H9 (cell line): ENCODE results near the gene PPP2R2B. TPM values are rescaled to one million over a fixed set of nuclear protein-coding genes. Genes with fewer than 3 reads are reported as not detected.

Experiments used
- DNase-seq: peaks from one replicate; pipeline ENCODE4 v3.0.0-alpha.2; 2017
- H2AFZ ChIP-seq: one replicate; pipeline ENCODE4 v1.6.1; 2013; ENCODE audit warnings: mild to moderate bottlenecking, low read length, control low read depth, moderate library complexity
- H2AK5ac ChIP-seq: 2 replicates; pipeline ENCODE4 v1.6.1; 2013; ENCODE audit warnings: low read length, control low read depth, mixed read lengths; ENCODE audit not compliant: insufficient read length
- H2BK120ac ChIP-seq: one replicate; pipeline ENCODE4 v1.6.1; 2013; ENCODE audit warnings: low read depth, mild to moderate bottlenecking, low read length, control low read depth, inconsistent platforms; ENCODE audit not compliant: poor library complexity, severe bottlenecking
- H2BK12ac ChIP-seq: 2 replicates; pipeline ENCODE4 v1.6.1; 2013; ENCODE audit warnings: low read length, control low read depth, mixed read lengths, low read depth; ENCODE audit not compliant: insufficient read length
- H2BK15ac ChIP-seq: 2 replicates; pipeline ENCODE4 v1.6.1; 2013; ENCODE audit warnings: low read depth, low read length, control low read depth
- H2BK20ac ChIP-seq: one replicate; pipeline ENCODE4 v1.6.1; 2013; ENCODE audit warnings: low read depth, mild to moderate bottlenecking, low read length, control low read depth, inconsistent platforms; ENCODE audit not compliant: poor library complexity, severe bottlenecking
- H2BK5ac ChIP-seq: 2 replicates; pipeline ENCODE4 v1.6.1; 2013; ENCODE audit warnings: low read length, control low read depth, mixed read lengths; ENCODE audit not compliant: insufficient read length
- H3K14ac ChIP-seq: 2 replicates; pipeline ENCODE4 v1.6.1; 2013; ENCODE audit warnings: low read length, control low read depth; ENCODE audit not compliant: insufficient read depth
- H3K18ac ChIP-seq: 2 replicates; pipeline ENCODE4 v1.6.1; 2013; ENCODE audit warnings: low read depth, mild to moderate bottlenecking, mixed read lengths, low read length, control low read depth; ENCODE audit not compliant: insufficient read length
- H3K23ac ChIP-seq: 2 replicates; pipeline ENCODE4 v1.6.1; 2013; ENCODE audit warnings: low read length, control low read depth, mixed read lengths, low read depth; ENCODE audit not compliant: insufficient read length
- H3K23me2 ChIP-seq: 2 replicates; pipeline ENCODE4 v1.6.1; 2013; ENCODE audit warnings: low read depth, mild to moderate bottlenecking, mixed read lengths, low read length, control low read depth; ENCODE audit not compliant: insufficient read length, poor library complexity, severe bottlenecking
- H3K27ac ChIP-seq: 2 replicates; pipeline ENCODE4 v1.5.1; 2013; ENCODE audit warnings: low read length, control low read depth, mixed read lengths, low read depth; ENCODE audit not compliant: insufficient read length
- H3K27me3 ChIP-seq: 2 replicates; pipeline ENCODE4 v1.6.1; 2013; ENCODE audit warnings: low read length, control low read depth, inconsistent platforms; ENCODE audit not compliant: insufficient read depth
- H3K4ac ChIP-seq: 2 replicates; pipeline ENCODE4 v1.6.1; 2013; ENCODE audit warnings: low read depth, mild to moderate bottlenecking, control low read depth, inconsistent platforms, low read length, moderate library complexity
- H3K4me1 ChIP-seq: 2 replicates; pipeline ENCODE4 v1.6.1; 2013; ENCODE audit warnings: low read length, control low read depth, inconsistent platforms; ENCODE audit not compliant: insufficient read depth
- H3K4me2 ChIP-seq: 2 replicates; pipeline ENCODE4 v1.6.1; 2013; ENCODE audit warnings: low read length, control low read depth, mixed read lengths; ENCODE audit not compliant: insufficient read length, insufficient read depth
- H3K56ac ChIP-seq: 2 replicates; pipeline ENCODE4 v1.6.1; 2013; ENCODE audit warnings: low read depth, mild to moderate bottlenecking, mixed read lengths, low read length, control low read depth; ENCODE audit not compliant: insufficient read length
- H3K79me1 ChIP-seq: 2 replicates; pipeline ENCODE4 v1.6.1; 2013; ENCODE audit warnings: low read depth, mild to moderate bottlenecking, moderate library complexity, low read length, control low read depth, inconsistent platforms; ENCODE audit not compliant: insufficient read depth, poor library complexity, severe bottlenecking
- H3K79me2 ChIP-seq: 2 replicates; pipeline ENCODE4 v1.6.1; 2013; ENCODE audit warnings: low read length, control low read depth, inconsistent platforms; ENCODE audit not compliant: insufficient read depth
- H3K9ac ChIP-seq: 2 replicates; pipeline ENCODE4 v1.6.1; 2013; ENCODE audit warnings: low read length, control low read depth, mixed read lengths; ENCODE audit not compliant: insufficient read length; ENCODE audit errors: extremely low read depth
- H3K9me3 ChIP-seq: one replicate; pipeline ENCODE4 v1.6.1; 2013; ENCODE audit warnings: low read depth, low read length, inconsistent platforms; ENCODE audit not compliant: control insufficient read depth
- H3T11ph ChIP-seq: one replicate; pipeline ENCODE4 v1.6.1; 2013; ENCODE audit warnings: mild to moderate bottlenecking, low read length, control low read depth, inconsistent platforms
- H4K20me1 ChIP-seq: one replicate; pipeline ENCODE4 v1.6.1; 2013; ENCODE audit not compliant: control insufficient read depth, insufficient read length, insufficient read depth
- H4K5ac ChIP-seq: 2 replicates; pipeline ENCODE4 v1.6.1; 2013; ENCODE audit warnings: low read depth, mild to moderate bottlenecking, mixed read lengths, low read length, control low read depth; ENCODE audit not compliant: insufficient read length
- H4K8ac ChIP-seq: replicated peaks from 2 replicates; pipeline ENCODE4 v1.6.1; 2013; ENCODE audit warnings: low read length, control low read depth, mixed read lengths, low read depth; ENCODE audit not compliant: insufficient read length
- H4K91ac ChIP-seq: 2 replicates; pipeline ENCODE4 v1.6.1; 2013; ENCODE audit warnings: low read depth, mild to moderate bottlenecking, moderate library complexity, mixed read lengths, low read length, control low read depth; ENCODE audit not compliant: insufficient read length
- H3K27ac Mint-ChIP-seq, 3 experiments: 2 replicates in 2 of 3; 3 replicates in 1 of 3; pipeline ENCODE4 v1.8.0; 2020 to 2021; ENCODE audit warnings: mixed read lengths in 3 of 3, mild to moderate bottlenecking in 1 of 3, moderate library complexity in 1 of 3
- H3K27me3 Mint-ChIP-seq: 2 replicates; pipeline ENCODE4 v1.8.0; 2021; ENCODE audit warnings: low read depth, mild to moderate bottlenecking, moderate library complexity, mixed read lengths
- H3K36me3 Mint-ChIP-seq, 3 experiments: 2 replicates in 2 of 3; 3 replicates in 1 of 3; pipeline ENCODE4 v1.8.0; 2020 to 2021; ENCODE audit warnings: low read depth in 3 of 3, mixed read lengths in 3 of 3; ENCODE audit not compliant: insufficient read depth in 1 of 3
- H3K4me1 Mint-ChIP-seq, 2 experiments: 2 replicates each; pipeline ENCODE4 v1.8.0; 2020; ENCODE audit warnings: mixed read lengths in 2 of 2
- H3K4me3 Mint-ChIP-seq, 2 experiments: 2 replicates in 1 of 2; 3 replicates in 1 of 2; pipeline ENCODE4 v1.8.0; 2020 to 2021; ENCODE audit warnings: mild to moderate bottlenecking in 2 of 2, mixed read lengths in 2 of 2, moderate library complexity in 1 of 2
- H3K9me3 Mint-ChIP-seq, 2 experiments: 2 replicates in 1 of 2; 3 replicates in 1 of 2; pipeline ENCODE4 v1.8.0; 2020; ENCODE audit warnings: mild to moderate bottlenecking in 2 of 2, mixed read lengths in 2 of 2, moderate library complexity in 1 of 2
- CTCF ChIP-seq: fragments of 200-600 bp; sonication (generic); conservative IDR thresholded peaks from 3 replicates; pipeline ENCODE4 v1.8.0; 2021; ENCODE audit warnings: antibody characterized with exemption, mild to moderate bottlenecking
- WGBS: extraction: QIAGEN DNeasy Blood & Tissue Kit; methylation state at CpG from one replicate; pipeline ENCODE4 v1.1.7; 2013; ENCODE audit warnings: missing lambda C conversion rate, low lambda C conversion rate, mixed read lengths; ENCODE audit not compliant: insufficient read length; ENCODE audit errors: extremely low coverage; 5-methylcytosine and 5-hydroxymethylcytosine counted together
- total RNA-seq: library from RNA; stranded (reverse); gene quantifications from 2 replicates; pipeline ENCODE4 v1.2.1, GENCODE V29; 2021

Gene PPP2R2B
- total RNA-seq, 1 experiment from 2014 or later, result 14.3 TPM

GRCh38 chr5:146540414-146540813 lies 338.1 kb downstream of the PPP2R2B start:
- no peak overlapping the region for H2AFZ ChIP-seq
- no peaks in the 10 kb centered on the region for H3K79me1 ChIP-seq
- H3K9me3 ChIP-seq, result no peaks in the 10 kb centered on the region
- no peak overlapping the region for H3K18ac ChIP-seq
- H4K20me1 ChIP-seq, result no peaks in the 10 kb centered on the region
- WGBS, result no CpG with 5 or more reads among the region's 2 CpGs
- no peak overlapping the region for H2BK5ac ChIP-seq
- no peak overlapping the region for H4K5ac ChIP-seq
- H3K4ac ChIP-seq, result no peak overlapping the region
- H3K23me2 ChIP-seq, result no peaks in the 10 kb centered on the region
- no peak overlapping the region for H3K4me2 ChIP-seq
- Mint-ChIP-seq H3K9me3 (no peaks in the 10 kb centered on the region), H3K36me3 (no peaks in the 10 kb centered on the region), H3K27me3 (no peaks in the 10 kb centered on the region; the same call in 1 of the 2 replicates), H3K27ac (peak overlapping the region in 1 of 3 experiments; percentile 52; a peak in 1 of 7 replicates), H3K4me3 (no peak overlapping the region), H3K4me1 (peaks cover 7% of the 10 kb centered on the region in 2 experiments)
- H2BK15ac ChIP-seq, result no peak overlapping the region
- no peak overlapping the region for H2BK20ac ChIP-seq
- no peak overlapping the region for H4K91ac ChIP-seq
- no peak overlapping the region for H3T11ph ChIP-seq
- no peak overlapping the region for H3K14ac ChIP-seq
- H2BK120ac ChIP-seq, result no peak overlapping the region
- no peak for TF ChIP-seq CTCF
- H2AK5ac ChIP-seq, result no peak overlapping the region
- H3K27me3 ChIP-seq, result no peaks in the 10 kb centered on the region
- no peak for DNase-seq
- H4K8ac ChIP-seq, result no peak overlapping the region
- H3K27ac ChIP-seq, result no peak overlapping the region
- H3K79me2 ChIP-seq, result no peaks in the 10 kb centered on the region
- H3K4me1 ChIP-seq, result peaks cover 5% of the 10 kb centered on the region; the same call in 1 of the 2 replicates
- no peak overlapping the region for H2BK12ac ChIP-seq
- no peak overlapping the region for H3K9ac ChIP-seq
- H3K56ac ChIP-seq, result no peak overlapping the region
- no peak overlapping the region for H3K23ac ChIP-seq
